ENCODE measurements around the gene SDK1.
"Not testable (repeated sequence)": the region's sequence is repeated elsewhere in the genome, so short reads cannot be mapped to it uniquely, and the experiment has no call there.

SDK1 gene

DNA sequence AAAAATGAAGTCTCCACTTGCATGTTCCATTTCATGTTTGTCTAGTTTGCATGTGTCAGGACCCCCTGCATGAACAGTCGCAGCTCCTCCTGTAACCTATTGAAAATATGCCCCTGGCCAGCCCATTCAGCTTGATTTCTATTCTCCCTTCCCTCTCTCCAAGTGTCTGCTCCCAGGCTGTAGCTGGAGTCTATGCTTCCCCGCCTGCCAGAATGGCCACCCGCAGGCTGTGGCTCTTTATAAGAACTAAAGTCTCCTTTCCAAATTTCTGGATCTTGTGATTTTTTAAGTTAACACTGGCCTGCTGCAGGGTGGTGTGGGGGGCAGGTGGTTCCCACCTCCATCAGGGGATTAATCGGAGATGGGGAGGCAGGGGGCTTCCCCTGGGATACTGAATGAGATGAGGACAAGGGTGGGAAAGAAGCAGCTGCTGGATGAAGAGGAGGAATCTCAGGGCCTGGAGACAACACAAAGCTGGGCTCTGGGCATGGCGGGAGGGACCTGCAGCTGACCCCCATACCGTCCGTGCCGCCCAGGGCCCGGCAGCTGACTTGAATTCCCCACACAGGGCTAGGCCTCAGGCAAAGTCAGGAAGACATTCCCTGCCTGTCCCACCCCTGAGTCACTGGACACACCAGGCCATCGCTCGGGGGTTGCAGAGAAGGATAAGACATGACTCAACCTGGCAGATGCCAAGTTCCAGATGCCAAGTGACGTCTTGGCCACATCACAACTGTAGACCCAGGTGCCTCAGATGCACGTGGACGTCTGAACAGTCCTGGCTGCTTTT, 981.6 kb downstream of the SDK1 start:
- DNase-seq: no peak

- DNase-seq: no peak
Observed at GRCh38 chr7:4286351-4286750, 985.3 kb downstream of the SDK1 start.

- DNase-seq: no peak
Observed at GRCh38 chr7:4288791-4289394, 987.8 kb downstream of the SDK1 start.

GRCh38 chr7:4297165-4297917, 996.3 kb downstream of the SDK1 start:
- no peak for DNase-seq

- no peak for DNase-seq
Observed at GRCh38 chr7:4297918-4298219, 996.8 kb downstream of the SDK1 start.

- no peak for DNase-seq
Observed at GRCh38 chr7:4299431-4299830, 998.4 kb downstream of the SDK1 start.

DNA sequence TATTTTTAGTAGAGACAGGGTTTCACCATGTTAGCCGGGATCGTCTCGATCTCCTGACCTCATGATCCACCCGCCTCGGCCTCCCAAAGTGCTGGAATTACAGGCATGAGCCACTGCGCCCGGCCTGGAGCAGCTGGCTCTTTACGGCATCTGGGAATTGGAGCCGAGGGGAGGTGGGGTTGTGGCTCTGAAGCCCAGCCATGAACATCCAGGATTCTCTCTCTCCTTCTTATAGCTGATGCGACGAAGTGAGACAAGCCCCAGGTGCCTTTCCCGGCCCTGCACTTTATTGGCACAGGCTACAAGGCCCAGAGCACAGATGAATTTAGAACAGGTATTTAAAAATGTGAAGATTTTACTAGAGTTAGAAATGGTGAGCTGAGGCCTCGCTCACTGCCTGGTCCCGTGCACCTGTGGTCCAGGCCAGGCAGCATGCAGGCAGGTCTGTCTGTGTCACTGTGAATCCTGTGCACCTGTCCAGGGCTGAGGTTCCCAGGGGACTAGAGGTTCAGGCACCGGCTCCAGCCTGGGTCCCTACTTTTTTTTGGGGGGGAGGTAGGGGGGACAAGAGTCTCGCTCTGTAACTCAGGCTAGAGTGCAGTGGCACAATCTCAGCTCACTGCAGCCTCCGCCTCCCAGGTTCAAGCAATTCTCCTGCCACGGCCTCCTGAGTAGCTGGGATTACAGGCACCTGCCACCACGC, 1001.3 kb downstream of the SDK1 start:
- DNase-seq: no peak

- DNase-seq: no peak
Observed at GRCh38 chr7:4307316-4308204, 1006.5 kb downstream of the SDK1 start.

GRCh38 chr7:4308205-4308590, 1007.1 kb downstream of the SDK1 start:
- no peak for DNase-seq

- DNase-seq: not testable (repeated sequence)
Observed at GRCh38 chr7:4313911-4314310, 1012.9 kb downstream of the SDK1 start.

GRCh38 chr7:4314316-4314715, 1013.3 kb downstream of the SDK1 start:
- not testable (repeated sequence) for DNase-seq

Measured in hypothalamus (tissue), 51 donors.